K562 (cell line): Measurements from ENCODE around the gene SNAPC5. TPM values are rescaled to one million over a fixed set of nuclear protein-coding genes. Genes with fewer than 3 reads are reported as not detected.

Experiments used
- ATF1 ChIP-seq, 2 experiments: fragments of 450-650 bp in 1 of 2; IDR thresholded peaks; 2 replicates each; pipeline ENCODE4 v1.6.1; 2016; ENCODE audit warnings: missing compliant biosample characterization in 1 of 2, missing genetic modification characterization in 1 of 2
- DNMT1 ChIP-seq: fragments of 450-650 bp; IDR thresholded peaks from 2 replicates; pipeline ENCODE4 v1.6.1; 2016; ENCODE audit warnings: antibody characterized with exemption, mild to moderate bottlenecking
- FOS ChIP-seq: IDR thresholded peaks from 3 replicates; pipeline ENCODE4 v1.6.1; 2011; ENCODE audit not compliant: insufficient read length; ENCODE audit errors: extremely low read depth
- FOXJ3 ChIP-seq: sonication (generic); formaldehyde crosslinking; IDR thresholded peaks from 2 replicates; pipeline ENCODE4 v1.4.0; 2020; ENCODE audit warnings: mild to moderate bottlenecking, missing genetic modification reagents
- JUN ChIP-seq, 2 experiments: sonication (generic) in 1 of 2; formaldehyde crosslinking in 1 of 2; IDR thresholded peaks; 2 replicates each; pipeline versions ENCODE4 v1.6.1 to v1.8.0; 2012 to 2022; ENCODE audit warnings: borderline replicate concordance in 2 of 2, mild to moderate bottlenecking in 2 of 2, improper control_type of control experiment in 1 of 2, low read depth in 1 of 2, low read length in 1 of 2, missing genetic modification reagents in 1 of 2
- JUND ChIP-seq, 2 experiments: IDR thresholded peaks; 2 replicates in 1 of 2; 3 replicates in 1 of 2; pipeline ENCODE4 v1.6.1; 2011; ENCODE audit warnings: borderline replicate concordance in 2 of 2, low read depth in 2 of 2, low read length in 2 of 2, improper control_type of control experiment in 1 of 2, missing biosample characterization in 1 of 2, missing genetic modification characterization in 1 of 2, missing genetic modification reagents in 1 of 2
- LARP7 ChIP-seq: fragments of 450-650 bp; IDR thresholded peaks from 2 replicates; pipeline ENCODE4 v1.6.1; 2016
- PTBP1 ChIP-seq: fragments of 200-400 bp; formaldehyde crosslinking; IDR thresholded peaks from 2 replicates; pipeline ENCODE4 v1.6.1; 2017; ENCODE audit warnings: low read depth, low read length
- STAT5A ChIP-seq: IDR thresholded peaks from 2 replicates; pipeline ENCODE4 v1.6.1; 2012; ENCODE audit warnings: low read length, inconsistent platforms, borderline replicate concordance
- THAP7 ChIP-seq: fragments of 250-450 bp; sonication (Bioruptor Pico); IDR thresholded peaks from 2 replicates; pipeline ENCODE4 v1.5.0; 2021
- TRIM25 ChIP-seq: fragments of 450-650 bp; IDR thresholded peaks from 2 replicates; pipeline ENCODE4 v1.7.0; 2016; ENCODE audit warnings: borderline replicate concordance
- ZNF121 ChIP-seq: sonication (generic); formaldehyde crosslinking; conservative IDR thresholded peaks from 2 replicates; pipeline ENCODE4 v1.8.0; 2022; ENCODE audit warnings: missing genetic modification reagents
- polyA plus RNA-seq, 8 experiments: library from polyadenylated mRNA; depleted of rRNA in 4 of 8; stranded (reverse) in 5 of 8; unstranded in 3 of 8; fragments of >200 nt; fragmentation: Nextera tagmentation in 2 of 8; fragmentation: Illumina TruSeq in 1 of 8; extraction: Ambion mirVana in 2 of 8; extraction: Trizol in 1 of 8; gene quantifications; 2 replicates each; pipeline versions ENCODE4 v1.2.1 to v1.2.3, GENCODE V29; 2011 to 2014; ENCODE audit warnings: inconsistent platforms in 1 of 8, missing spikeins in 1 of 8
- total RNA-seq, 7 experiments: library from RNA; depleted of rRNA in 6 of 7; stranded (reverse); fragments of >200 nt in 6 of 7; fragmentation: Illumina TruSeq in 2 of 7; extraction: Trizol in 2 of 7; gene quantifications; 2 replicates each; pipeline versions ENCODE4 v1.2.1 to v1.2.3, GENCODE V29; 2011 to 2021; ENCODE audit warnings: low replicate concordance in 1 of 7
- TF ChIP-seq, protein P1 (sequence below): sonication (generic); formaldehyde crosslinking; IDR thresholded peaks from 2 replicates; pipeline ENCODE4 v1.8.0; 2023; ENCODE audit warnings: mild to moderate bottlenecking, missing genetic modification reagents
- TF ChIP-seq, protein P2 (sequence below): fragments of 450-650 bp; IDR thresholded peaks from 2 replicates; pipeline ENCODE4 v1.6.1; 2016; ENCODE audit warnings: borderline replicate concordance

Gene SNAPC5
- total and polyA plus RNA-seq, 9 of the 15 experiments (the other 6 are each of a cell fraction or from before 2014, with no cell fraction given) = 52.8 to 155 (median 96.5) TPM

- TF ChIP-seq, protein P1, sequence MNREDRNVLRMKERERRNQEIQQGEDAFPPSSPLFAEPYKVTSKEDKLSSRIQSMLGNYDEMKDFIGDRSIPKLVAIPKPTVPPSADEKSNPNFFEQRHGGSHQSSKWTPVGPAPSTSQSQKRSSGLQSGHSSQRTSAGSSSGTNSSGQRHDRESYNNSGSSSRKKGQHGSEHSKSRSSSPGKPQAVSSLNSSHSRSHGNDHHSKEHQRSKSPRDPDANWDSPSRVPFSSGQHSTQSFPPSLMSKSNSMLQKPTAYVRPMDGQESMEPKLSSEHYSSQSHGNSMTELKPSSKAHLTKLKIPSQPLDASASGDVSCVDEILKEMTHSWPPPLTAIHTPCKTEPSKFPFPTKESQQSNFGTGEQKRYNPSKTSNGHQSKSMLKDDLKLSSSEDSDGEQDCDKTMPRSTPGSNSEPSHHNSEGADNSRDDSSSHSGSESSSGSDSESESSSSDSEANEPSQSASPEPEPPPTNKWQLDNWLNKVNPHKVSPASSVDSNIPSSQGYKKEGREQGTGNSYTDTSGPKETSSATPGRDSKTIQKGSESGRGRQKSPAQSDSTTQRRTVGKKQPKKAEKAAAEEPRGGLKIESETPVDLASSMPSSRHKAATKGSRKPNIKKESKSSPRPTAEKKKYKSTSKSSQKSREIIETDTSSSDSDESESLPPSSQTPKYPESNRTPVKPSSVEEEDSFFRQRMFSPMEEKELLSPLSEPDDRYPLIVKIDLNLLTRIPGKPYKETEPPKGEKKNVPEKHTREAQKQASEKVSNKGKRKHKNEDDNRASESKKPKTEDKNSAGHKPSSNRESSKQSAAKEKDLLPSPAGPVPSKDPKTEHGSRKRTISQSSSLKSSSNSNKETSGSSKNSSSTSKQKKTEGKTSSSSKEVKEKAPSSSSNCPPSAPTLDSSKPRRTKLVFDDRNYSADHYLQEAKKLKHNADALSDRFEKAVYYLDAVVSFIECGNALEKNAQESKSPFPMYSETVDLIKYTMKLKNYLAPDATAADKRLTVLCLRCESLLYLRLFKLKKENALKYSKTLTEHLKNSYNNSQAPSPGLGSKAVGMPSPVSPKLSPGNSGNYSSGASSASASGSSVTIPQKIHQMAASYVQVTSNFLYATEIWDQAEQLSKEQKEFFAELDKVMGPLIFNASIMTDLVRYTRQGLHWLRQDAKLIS (CRISPR knock-in tag) = peak; percentile 82; the same call in 1 of the 2 replicates
- TF ChIP-seq JUND (IDR thresholded peaks at IDR 0.05; ENCODE audit: borderline replicate concordance, low read depth, low read length) (0 out of 2 replicates have a peak, but pooled peaks have one; percentile 20), JUND (tag; IDR thresholded peaks at IDR 0.05; ENCODE audit: borderline replicate concordance, low read depth, low read length) (peak; percentile 46; the same call in 1 of the 3 replicates), ZNF121 (peak; percentile 100), TRIM25 (0 out of 2 replicates have a peak, but pooled peaks have one; percentile 51), DNMT1 (no peak; the same call in 1 of the 2 replicates), LARP7 (peak; percentile 87), THAP7 (CRISPR knock-in tag) (0 out of 2 replicates have a peak, but pooled peaks have one; percentile 45), PTBP1 (0 out of 2 replicates have a peak, but pooled peaks have one; percentile 19), STAT5A (peak; percentile 4; the same call in 1 of the 2 replicates), JUN (IDR thresholded peaks at IDR 0.05; ENCODE audit: borderline replicate concordance, low read depth, low read length) (0 out of 2 replicates have a peak, but pooled peaks have one; percentile 12), JUN (CRISPR knock-in tag; IDR thresholded peaks at IDR 0.05; ENCODE audit: borderline replicate concordance) (no peak), FOS (no peak), FOXJ3 (CRISPR knock-in tag) (no peak), ATF1 (CRISPR knock-in tag; IDR thresholded peaks at IDR 0.05) (no peak), ATF1 (tag; IDR thresholded peaks at IDR 0.05) (peak; percentile 97)
- TF ChIP-seq, protein P2, sequence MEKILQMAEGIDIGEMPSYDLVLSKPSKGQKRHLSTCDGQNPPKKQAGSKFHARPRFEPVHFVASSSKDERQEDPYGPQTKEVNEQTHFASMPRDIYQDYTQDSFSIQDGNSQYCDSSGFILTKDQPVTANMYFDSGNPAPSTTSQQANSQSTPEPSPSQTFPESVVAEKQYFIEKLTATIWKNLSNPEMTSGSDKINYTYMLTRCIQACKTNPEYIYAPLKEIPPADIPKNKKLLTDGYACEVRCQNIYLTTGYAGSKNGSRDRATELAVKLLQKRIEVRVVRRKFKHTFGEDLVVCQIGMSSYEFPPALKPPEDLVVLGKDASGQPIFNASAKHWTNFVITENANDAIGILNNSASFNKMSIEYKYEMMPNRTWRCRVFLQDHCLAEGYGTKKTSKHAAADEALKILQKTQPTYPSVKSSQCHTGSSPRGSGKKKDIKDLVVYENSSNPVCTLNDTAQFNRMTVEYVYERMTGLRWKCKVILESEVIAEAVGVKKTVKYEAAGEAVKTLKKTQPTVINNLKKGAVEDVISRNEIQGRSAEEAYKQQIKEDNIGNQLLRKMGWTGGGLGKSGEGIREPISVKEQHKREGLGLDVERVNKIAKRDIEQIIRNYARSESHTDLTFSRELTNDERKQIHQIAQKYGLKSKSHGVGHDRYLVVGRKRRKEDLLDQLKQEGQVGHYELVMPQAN = peak; percentile 100
Observed at GRCh38 chr15:66504563-66505429, 7.2 kb upstream of the SNAPC5 start, which contains the start of the genes RPL4 and ZWILCH (continued).
